ENCODE results near the gene OSTN.

OSTN gene

DNA sequence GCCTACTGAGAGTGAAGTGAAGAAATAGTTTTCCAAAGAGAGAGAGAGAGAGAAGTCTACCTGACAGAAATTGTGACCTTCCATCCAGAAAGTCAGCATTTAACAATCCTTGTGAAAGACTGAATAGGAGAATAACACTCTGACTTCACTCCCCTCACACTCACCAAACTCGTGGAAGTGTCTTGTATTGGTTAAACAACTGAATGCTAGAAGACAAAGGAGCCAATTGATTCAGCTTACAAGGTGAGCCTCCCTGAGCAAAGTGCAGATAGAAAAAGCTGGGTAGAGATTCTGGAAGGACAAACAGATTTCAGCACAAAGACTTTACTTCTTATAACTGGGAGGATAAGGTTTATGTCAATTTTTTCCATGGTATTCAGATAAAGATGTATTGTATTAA is 40.8 kb upstream of the OSTN start:
- no peak overlapping the region for H3K9ac ChIP-seq (ENCODE audit: low read depth, low read length, poor library complexity, severe bottlenecking)
- H3K4me2 ChIP-seq (ENCODE audit: low read depth, low read length, poor library complexity, severe bottlenecking): no peak overlapping the region
- no peak overlapping the region for H2AFZ ChIP-seq (ENCODE audit: low read length)
- no peaks in the 10 kb centered on the region for H3K36me3 ChIP-seq (ENCODE audit: insufficient read depth, low read length)
- H3K79me2 ChIP-seq (ENCODE audit: insufficient read depth, low read length): no peaks in the 10 kb centered on the region
- peaks cover 4% of the 10 kb centered on the region; the same call in 1 of the 2 replicates for H3K9me3 ChIP-seq (ENCODE audit: insufficient read depth, low read depth, low read length)
- H3F3A ChIP-seq (ENCODE audit: low read depth): no peaks in the 10 kb centered on the region
- H3K4me3 ChIP-seq (ENCODE audit: low read length, poor library complexity, severe bottlenecking): no peak overlapping the region
- H3K4me1 ChIP-seq (ENCODE audit: insufficient read depth, low read length, poor library complexity, severe bottlenecking): no peaks in the 10 kb centered on the region
- H3K27me3 ChIP-seq (ENCODE audit: insufficient read depth, low read length, poor library complexity, severe bottlenecking): no peaks in the 10 kb centered on the region
- no peaks in the 10 kb centered on the region for H3K9me2 ChIP-seq (replicated peaks; ENCODE audit: low read depth, low read length)
- TF ChIP-seq, protein P1, sequence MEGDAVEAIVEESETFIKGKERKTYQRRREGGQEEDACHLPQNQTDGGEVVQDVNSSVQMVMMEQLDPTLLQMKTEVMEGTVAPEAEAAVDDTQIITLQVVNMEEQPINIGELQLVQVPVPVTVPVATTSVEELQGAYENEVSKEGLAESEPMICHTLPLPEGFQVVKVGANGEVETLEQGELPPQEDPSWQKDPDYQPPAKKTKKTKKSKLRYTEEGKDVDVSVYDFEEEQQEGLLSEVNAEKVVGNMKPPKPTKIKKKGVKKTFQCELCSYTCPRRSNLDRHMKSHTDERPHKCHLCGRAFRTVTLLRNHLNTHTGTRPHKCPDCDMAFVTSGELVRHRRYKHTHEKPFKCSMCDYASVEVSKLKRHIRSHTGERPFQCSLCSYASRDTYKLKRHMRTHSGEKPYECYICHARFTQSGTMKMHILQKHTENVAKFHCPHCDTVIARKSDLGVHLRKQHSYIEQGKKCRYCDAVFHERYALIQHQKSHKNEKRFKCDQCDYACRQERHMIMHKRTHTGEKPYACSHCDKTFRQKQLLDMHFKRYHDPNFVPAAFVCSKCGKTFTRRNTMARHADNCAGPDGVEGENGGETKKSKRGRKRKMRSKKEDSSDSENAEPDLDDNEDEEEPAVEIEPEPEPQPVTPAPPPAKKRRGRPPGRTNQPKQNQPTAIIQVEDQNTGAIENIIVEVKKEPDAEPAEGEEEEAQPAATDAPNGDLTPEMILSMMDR (conservative IDR thresholded peaks at IDR 0.05; ENCODE audit: low read length): no peak
- TF ChIP-seq EZH2phosphoT487 (IDR thresholded peaks at IDR 0.05; ENCODE audit: borderline replicate concordance): no peak
- H4K20me1 ChIP-seq (ENCODE audit: insufficient read depth, low read length, poor library complexity, severe bottlenecking): no peaks in the 10 kb centered on the region

DNA sequence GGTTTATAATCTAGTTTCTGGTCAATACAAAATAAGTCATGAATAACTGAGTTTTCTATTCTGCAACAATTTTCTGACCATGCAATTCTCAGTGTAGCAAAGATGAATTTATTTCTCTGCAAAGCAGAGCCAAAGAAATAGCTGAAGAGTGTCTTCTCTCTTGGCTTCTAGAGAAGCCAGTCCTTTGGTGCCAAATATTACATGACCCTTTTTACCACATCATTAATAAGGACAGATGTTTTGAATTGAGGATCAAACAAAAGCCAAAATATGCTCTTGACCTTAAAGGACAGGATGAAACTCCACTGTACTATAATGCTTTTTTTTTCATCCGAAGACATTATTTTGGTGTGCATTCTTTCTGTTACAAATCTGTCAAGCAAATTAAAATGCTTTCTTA is 40.2 kb upstream of the OSTN start:
- no peak overlapping the region for H3K9ac ChIP-seq (ENCODE audit: low read depth, low read length, poor library complexity, severe bottlenecking)
- H3F3A ChIP-seq (ENCODE audit: low read depth): no peaks in the 10 kb centered on the region
- no peaks in the 10 kb centered on the region for H3K9me2 ChIP-seq (replicated peaks; ENCODE audit: low read depth, low read length)
- peaks cover 4% of the 10 kb centered on the region; the same call in 1 of the 2 replicates for H3K9me3 ChIP-seq (ENCODE audit: insufficient read depth, low read depth, low read length)
- H3K4me3 ChIP-seq (ENCODE audit: low read length, poor library complexity, severe bottlenecking): no peak overlapping the region
- no peaks in the 10 kb centered on the region for H3K4me1 ChIP-seq (ENCODE audit: insufficient read depth, low read length, poor library complexity, severe bottlenecking)
- no peaks in the 10 kb centered on the region for H3K27me3 ChIP-seq (ENCODE audit: insufficient read depth, low read length, poor library complexity, severe bottlenecking)
- H3K79me2 ChIP-seq (ENCODE audit: insufficient read depth, low read length): no peaks in the 10 kb centered on the region
- H3K4me2 ChIP-seq (ENCODE audit: low read depth, low read length, poor library complexity, severe bottlenecking): no peak overlapping the region
- no peaks in the 10 kb centered on the region for H4K20me1 ChIP-seq (ENCODE audit: insufficient read depth, low read length, poor library complexity, severe bottlenecking)
- H2AFZ ChIP-seq (ENCODE audit: low read length): no peak overlapping the region
- no peaks in the 10 kb centered on the region for H3K36me3 ChIP-seq (ENCODE audit: insufficient read depth, low read length)
- TF ChIP-seq EZH2phosphoT487 (IDR thresholded peaks at IDR 0.05; ENCODE audit: borderline replicate concordance): no peak
- TF ChIP-seq, protein P1 (conservative IDR thresholded peaks at IDR 0.05; ENCODE audit: low read length): no peak

DNA sequence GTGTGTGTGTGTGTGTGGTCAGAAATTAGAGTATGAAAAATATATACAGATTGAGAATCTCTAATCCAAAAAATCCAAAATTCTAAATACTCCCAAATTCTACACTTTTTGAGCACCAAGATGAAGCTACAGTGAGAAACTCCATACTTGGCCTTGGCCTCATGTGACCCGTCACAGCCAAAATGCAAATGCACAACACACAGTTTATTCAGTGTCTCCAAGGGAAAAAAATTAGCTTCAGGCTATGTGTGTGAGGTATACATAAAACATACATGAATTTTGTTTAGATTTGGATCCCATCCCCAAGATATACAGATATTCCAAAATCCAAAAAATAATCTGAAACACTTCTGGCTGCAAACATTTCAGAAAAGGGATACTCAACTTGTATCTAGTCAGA is 33.2 kb upstream of the OSTN start:
- Histone ChIP-seq H3K36me3 (ENCODE audit: insufficient read depth, low read length) (no peaks in the 10 kb centered on the region), H4K20me1 (ENCODE audit: insufficient read depth, low read length, poor library complexity, severe bottlenecking) (no peaks in the 10 kb centered on the region), H3K4me2 (ENCODE audit: low read depth, low read length, poor library complexity, severe bottlenecking) (no peak overlapping the region), H3K4me1 (ENCODE audit: insufficient read depth, low read length, poor library complexity, severe bottlenecking) (no peaks in the 10 kb centered on the region), H3K27me3 (ENCODE audit: insufficient read depth, low read length, poor library complexity, severe bottlenecking) (no peaks in the 10 kb centered on the region), H3K4me3 (ENCODE audit: low read length, poor library complexity, severe bottlenecking) (no peak overlapping the region), H2AFZ (ENCODE audit: low read length) (no peak overlapping the region), H3F3A (ENCODE audit: low read depth) (no peaks in the 10 kb centered on the region), H3K9me2 (replicated peaks; ENCODE audit: low read depth, low read length) (no peaks in the 10 kb centered on the region), H3K9ac (ENCODE audit: low read depth, low read length, poor library complexity, severe bottlenecking) (no peak overlapping the region), H3K9me3 (ENCODE audit: insufficient read depth, low read depth, low read length) (no peaks in the 10 kb centered on the region), H3K79me2 (ENCODE audit: insufficient read depth, low read length) (no peaks in the 10 kb centered on the region)
- TF ChIP-seq EZH2phosphoT487 (IDR thresholded peaks at IDR 0.05; ENCODE audit: borderline replicate concordance): no peak
- TF ChIP-seq, protein P1 (conservative IDR thresholded peaks at IDR 0.05; ENCODE audit: low read length): no peak

Measured in Loucy (cell line).